NB4 (cell line): ENCODE data around the gene CTNNAL1.
"Not testable (repeated sequence)": the region's sequence is repeated elsewhere in the genome, so short reads cannot be mapped to it uniquely, and the experiment has no call there.

Experiments used
- CTCF ChIP-seq: IDR thresholded peaks from one replicate; pipeline ENCODE4 v1.5.1; 2012; ENCODE audit warnings: low read depth, low read length
- POLR2A ChIP-seq: IDR thresholded peaks from 2 replicates; pipeline ENCODE4 v1.6.1; 2011; ENCODE audit warnings: mild to moderate bottlenecking; ENCODE audit not compliant: insufficient read length; ENCODE audit errors: extremely low read depth

GRCh38 chr9:109053121-109053520 is 39.8 kb upstream of the CTNNAL1 start:
- TF ChIP-seq CTCF, POLR2A: not testable (repeated sequence)
